Ureter (tissue), 1 donor: ENCODE results near the gene FHAD1. TPM values are rescaled to one million over a fixed set of nuclear protein-coding genes. Genes with fewer than 3 reads are reported as not detected.
"Not testable (repeated sequence)": the region's sequence is repeated elsewhere in the genome, so short reads cannot be mapped to it uniquely, and the experiment has no call there.

Experiments
- DNase-seq: peaks from one replicate; pipeline ENCODE4 v3.0.0-alpha.2; 2020; ENCODE audit warnings: low spot score
- total RNA-seq: library from RNA; stranded (reverse); gene quantifications from one replicate; pipeline ENCODE4 v1.2.4, GENCODE V29; 2023
- donor health status: DM: yes; HTN: yes; CAD: no.

The FHAD1 gene
- total RNA-seq, 1 donor from 2014 or later: 12.3 TPM

DNA sequence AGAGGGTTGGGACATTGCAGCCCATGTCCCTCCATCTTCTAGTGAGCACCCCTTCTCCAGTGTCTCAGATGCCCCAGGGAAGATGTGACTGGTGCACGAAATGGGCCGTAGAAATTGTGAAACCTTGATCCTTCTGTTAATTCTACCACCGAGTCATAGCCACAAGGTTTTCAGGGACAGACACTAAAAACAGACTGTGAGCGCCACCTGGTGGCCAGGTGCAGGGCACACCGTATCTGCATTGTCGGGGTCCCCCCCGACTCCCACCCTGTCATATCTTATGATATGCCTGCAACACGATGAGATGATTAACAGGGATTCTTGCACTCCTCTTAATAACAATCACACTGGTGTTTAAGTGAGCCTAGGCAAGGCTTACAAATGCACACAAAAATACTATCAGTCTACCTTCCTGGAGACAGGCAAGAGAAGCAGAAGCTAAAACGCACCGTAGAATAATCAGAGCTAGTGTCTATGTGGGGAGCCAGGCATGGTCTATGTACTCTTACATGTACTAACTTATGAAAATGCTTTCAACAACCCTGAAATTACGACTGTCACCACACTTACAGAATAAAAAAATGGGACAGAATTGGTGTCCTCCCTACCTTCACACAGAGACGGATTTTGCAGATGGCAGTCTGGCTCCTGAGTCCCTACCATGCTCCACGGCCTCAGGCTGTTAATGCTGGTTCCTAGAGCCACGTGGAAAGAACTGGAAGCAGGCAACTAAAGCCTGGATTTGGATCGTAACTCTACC, 57.9 kb downstream of the FHAD1 start:
- DNase-seq: peak; percentile 71

DNA sequence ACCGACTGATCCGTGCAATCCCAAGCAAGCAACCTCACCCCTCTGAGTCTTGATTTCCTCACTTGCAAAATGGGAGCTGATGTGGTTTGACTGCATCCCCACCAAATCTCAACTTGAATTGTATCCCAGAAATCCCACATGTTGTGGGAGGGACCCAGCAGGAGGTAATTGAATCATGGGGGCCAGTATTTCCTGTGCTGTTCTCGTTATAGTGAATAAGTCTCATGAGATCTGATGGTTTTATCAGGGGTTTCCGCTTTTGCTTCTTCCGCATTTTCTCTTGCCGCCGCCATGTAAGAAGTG, 58.4 kb downstream of the FHAD1 start:
- no peak for DNase-seq

DNA sequence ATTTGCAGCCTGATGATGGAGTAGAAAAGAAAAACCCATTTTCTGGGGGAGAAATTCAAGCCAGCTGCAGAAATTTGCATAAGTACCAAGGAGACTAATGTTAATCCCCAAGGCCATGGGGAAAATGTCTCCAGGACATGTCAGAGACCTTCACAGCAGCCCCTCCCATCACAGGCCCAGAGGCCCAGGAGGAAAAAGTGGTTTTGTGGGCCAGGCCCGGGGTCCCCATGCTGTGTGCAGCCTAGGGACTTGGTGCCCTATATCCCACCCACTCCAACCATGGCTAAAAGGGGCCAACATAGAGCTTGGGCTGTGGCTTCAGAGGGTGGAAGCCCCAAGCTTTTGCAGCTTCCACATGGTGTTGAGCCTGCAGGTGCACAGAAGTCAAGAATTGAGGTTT, 59.3 kb downstream of the FHAD1 start:
- not testable (repeated sequence) for DNase-seq

DNA sequence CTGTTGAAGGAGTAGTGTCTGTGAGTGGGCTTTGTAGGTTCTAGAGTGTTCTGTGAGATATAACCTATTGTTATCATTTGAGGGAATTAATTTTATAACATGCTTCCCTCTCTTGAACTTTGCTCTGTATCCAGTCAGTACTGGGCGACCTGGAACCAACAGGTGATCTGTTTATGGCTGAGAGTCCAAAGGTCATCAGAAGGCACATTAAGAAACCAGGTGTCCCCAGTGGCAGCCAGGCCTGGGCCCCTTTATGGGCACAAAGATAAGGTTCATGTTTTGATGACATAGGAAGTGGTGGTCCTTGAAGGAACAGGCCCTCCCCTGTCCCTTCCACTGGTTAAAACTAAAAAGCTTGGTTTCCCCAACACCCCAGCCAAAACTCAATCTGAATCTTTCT, 61.1 kb downstream of the FHAD1 start:
- no peak for DNase-seq

DNA sequence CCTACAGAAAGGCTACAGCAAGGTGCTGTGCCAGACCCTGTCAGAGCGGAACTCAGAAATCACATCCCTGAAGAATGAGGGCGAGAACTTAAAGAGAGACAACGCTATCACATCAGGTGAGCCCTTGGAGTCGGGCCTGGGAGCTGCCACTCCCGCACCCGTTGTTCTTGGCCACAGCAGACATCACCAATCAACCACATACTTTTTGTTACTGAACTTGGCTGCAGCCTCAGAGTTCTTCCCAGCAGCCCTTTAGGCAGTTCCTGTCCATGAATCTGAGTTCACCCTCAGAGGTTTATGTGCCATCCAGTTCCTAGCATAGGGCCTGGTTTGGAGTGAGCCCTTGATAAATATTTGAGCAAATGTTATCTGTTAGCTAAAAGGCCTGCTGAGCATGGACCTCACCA, 61.6 kb downstream of the FHAD1 start:
- no peak for DNase-seq

DNA sequence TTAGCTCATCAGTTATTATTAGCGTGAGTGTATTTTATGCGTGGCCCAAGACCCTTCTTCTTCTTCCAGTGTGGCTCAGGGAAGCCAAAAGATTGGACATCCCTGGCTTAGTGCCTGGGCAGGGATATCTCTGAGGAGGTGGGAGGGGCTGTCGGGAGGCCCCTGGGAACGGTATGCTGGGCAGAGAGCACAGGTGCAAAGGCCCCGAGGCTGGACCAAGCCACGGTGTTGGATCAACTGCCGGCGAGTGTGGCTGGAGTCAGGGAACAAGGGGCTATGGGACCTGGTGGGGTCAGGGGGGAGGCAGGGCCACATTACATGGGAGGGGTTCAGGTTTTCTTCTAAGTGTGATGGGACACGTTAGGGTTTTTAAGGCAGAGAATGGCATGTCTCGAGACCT, 62.7 kb downstream of the FHAD1 start:
- DNase-seq: no peak

DNA sequence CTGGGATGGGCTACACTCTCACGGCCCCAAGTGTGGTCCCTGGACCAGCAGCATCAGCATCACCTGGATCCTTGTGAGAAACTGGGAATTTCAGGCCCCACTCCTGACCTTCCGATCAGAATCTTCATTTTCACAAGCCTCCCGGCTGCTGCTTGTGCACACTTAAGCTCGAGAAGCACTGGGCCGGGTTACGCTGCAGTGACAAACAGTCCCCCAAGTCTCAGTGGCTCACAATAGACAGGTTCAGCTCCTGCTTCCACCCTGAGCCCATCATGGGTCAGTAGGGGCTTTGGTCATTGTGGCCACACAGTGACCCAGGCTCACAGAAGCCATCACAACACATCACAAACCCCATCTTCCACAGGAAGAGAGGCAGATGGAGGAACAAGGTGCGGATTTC, 63.5 kb downstream of the FHAD1 start:
- no peak for DNase-seq

DNA sequence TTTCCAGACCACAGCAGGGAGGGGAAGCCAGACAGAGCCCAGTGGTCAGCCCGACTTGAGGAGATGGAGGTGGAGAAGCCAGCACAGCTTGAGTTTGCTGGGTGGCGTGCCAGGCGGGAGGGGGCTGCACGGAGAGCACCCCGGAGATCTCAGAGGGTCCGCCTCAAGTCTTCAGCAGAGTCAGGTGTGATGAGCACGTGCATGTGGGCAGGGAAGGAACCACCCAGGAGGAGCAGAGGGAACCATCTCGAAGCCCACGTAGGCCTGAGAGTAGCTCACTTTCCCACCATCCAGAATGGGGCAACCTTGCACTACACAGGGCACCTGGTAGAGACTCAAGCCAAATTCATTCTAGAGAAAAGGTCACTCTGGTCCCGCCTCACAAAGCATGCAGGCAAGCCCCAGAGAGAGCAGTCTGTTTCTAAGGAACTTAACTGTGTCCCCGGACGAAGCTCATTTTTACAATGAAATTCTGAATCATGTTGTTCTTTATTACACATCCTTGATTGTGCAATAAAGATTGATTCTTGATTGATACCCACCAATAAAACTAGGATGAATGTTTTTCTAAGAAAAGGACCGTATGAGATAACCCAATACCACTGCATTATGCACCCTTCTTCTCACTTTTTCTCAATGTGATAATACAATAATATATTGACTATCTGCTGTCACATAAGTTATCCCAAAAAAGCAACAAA, 64.2 kb downstream of the FHAD1 start:
- DNase-seq: no peak

DNA sequence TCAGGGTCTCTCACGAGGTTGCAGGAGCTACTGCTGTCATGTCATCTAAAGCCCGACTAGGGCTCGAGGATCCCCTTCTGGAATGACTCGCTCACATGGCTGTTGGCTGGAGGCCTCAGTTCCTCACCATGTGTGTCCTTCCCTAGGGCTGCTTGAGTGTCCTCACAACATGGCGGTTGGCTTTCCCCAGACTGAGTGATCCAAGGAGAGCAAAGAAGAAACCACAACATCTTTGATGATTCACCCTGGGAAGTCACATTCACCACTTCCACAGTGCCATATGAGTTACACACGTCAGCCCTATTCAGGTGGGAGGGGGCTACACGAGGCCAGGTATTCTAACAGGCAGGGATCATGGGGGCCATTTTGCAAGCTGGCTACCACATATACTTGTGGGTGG, 64.9 kb downstream of the FHAD1 start:
- no peak for DNase-seq

DNA sequence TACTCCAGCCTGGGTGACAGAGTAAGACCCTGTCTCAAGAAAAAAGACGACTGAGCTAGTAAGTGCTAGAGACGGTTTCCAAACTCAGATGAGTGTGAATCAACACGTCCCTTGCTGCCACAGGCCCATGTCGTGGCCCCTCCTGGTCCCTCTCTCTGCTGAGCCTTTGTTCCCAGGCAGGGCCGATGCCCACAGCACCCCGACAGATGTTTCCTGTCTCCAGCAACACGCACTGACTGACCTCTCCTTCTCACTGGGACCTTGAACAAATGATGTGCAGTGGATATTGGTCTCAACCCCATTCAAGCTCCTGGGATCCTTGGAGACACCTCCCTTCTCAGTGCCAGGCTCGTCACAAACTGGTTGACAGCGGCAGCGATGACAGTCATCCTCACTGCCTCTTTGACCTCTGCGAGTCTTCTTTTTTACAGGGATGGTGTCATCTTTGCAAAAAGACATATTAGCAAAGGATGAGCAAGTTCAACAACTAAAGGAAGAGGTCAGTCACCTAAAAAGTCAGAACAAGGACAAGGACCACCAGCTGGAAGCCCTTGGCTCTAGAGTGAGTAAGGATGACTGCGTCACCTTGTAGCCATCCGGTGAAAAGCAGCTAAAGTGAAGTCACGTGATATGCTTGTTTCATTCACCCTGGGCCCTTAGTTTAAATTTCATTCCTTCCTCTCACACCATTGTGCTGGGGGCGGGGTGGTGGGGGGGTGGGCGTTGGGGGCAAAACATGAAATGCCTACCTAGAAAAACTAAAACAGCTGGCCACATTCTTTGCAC, 65.8 kb downstream of the FHAD1 start:
- DNase-seq: no peak

DNA sequence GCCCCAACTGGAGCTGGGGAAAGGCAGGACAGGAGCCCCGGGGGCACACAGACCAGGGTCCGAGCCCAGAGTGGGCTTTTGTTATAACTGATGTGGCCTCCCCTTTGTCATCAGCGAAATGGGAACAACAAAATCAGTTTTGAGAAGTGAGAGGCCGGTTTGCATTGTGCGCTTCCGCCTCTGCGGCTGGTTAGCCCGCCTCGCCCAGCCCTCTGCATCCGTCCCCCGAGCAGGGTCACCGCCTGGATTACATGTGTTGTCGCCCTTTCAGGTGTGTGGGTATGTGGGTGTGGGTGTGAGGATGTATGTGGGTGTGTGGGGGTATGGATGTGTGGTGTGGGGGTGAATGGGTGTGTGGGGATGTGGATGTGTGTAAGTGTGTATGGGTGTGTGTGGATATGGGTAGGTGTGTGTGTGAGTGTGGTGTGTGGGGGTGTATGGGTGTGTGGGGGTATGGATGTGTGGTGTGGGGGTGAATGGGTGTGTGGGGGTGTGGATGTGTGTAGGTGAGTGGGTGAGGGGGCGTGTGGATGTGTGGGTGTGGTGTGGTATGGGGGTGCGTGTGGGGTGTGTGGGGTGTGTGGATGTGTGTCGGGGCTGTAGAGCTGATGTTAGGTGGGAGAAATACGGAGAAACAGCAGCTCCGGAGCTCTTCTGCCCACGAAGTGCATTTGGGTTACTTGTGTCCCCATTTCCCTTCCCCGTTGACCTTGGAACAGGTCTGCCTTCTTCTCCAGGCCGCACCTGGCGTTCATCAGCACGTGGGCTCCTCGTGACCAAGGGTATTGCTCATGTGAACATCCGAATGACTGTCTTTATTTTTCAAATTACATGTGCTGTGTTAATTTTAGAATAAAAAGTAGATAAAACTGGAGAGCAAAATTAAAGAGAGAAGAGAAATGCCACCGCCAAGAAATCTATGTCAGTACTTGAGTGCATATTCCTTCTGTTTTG, 67.6 kb downstream of the FHAD1 start:
- no peak for DNase-seq

DNA sequence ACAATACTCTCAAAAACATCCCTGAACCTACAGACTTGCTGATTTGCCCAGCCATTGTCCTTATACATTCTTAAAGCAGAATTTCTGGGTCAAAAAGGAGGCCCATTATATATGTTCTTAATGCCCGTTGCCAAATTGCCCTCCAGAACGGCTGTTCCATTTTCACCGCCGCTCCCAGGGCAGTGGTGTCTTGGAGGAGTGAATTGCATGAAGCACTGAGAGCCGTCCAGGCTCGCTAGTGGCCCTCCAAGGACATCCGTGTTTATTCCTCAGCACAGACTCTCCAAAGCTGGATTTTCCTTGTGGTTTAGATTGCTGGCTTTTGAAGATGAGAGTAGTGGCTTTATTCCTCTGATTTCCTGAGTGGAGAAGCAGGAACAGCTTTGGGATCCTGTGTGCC, 68.8 kb downstream of the FHAD1 start:
- DNase-seq: no peak

DNA sequence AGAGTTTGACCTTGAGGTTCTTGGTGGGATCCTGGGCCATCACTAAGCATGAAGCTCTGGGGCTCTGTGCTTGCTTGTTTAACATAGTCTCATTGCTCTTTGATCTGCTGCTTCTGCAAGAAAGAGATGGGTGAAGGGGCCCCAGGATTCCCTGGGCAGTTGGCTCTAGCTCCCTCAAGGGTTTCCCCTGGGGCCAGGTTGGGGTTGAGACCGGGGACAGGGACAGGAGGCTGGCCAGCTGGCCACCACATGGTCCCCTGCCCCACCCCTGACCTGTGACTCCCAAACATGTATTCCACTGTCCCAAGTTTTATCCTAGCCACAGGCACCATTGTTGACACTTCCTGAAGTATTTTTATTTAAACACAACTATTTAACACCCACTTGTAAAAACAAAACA, 69.5 kb downstream of the FHAD1 start:
- no peak for DNase-seq

DNA sequence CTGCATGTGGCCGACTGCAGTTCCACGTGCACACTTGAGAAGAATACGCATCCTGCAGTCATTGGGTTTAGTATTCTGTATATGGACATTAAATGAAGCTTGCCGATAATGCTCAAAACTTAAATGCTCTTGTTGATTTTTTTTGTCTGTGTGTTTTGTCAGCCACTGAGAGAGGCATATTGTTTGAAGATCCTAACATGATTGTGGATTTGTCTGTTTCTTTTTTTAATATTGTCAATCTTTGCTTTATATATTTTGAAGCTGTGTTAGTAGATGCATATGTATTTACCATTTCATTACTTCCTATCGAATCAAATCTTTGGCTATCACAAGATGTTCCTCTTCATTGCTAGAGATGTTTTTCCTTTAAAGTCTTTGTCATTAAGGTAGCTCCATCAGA, 73.2 kb downstream of the FHAD1 start:
- no peak for DNase-seq

DNA sequence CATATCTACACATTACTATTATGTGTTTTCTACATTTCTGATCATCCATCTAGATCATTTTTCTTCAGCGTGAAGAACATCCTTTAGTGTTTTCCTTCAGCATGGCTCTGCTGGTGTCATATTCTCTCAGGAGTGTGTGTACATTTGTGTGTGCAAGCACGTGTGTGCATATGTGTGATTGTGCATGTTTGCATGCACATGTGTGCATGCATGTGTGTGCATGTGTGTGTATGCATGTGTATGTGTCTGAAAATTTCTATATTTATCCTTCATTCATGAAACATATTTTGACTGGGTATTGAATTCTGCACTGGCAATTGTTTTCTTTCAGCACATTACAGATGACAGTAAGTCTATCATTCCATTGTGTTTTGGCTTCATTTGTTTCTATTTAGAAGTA, 74.6 kb downstream of the FHAD1 start:
- no peak for DNase-seq

DNA sequence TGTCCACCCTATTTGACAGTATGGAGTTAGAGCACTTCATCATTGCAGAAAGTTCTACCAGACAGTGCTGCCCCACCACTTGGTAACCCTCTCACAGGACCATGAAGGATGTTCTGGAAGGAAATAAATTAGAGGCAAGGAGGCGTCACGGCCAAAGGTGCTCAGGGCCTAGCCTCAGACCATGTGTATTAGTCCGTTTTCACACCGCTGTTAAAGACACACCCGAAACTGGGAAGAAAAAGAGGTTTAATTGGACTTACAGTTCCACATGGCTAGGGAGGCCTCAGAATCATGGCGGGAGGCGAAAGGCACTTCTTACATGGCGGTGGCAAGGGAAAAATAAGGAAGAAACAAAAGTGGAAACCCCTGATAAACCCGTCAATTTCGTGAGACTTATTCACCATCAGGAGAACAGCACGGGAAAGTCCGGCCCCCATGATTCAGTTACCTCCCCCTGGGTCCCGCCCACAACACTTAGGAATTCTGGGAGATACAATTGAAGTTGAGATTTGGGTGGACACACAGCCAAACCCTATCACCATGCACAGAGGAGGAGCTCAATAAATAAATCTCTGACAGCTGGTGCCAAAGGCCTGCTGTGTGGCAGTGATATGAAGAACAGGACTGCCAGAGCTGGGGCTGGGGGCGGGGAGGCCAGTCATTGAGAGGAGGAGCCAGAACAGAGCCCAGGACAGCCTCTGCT, 75.8 kb downstream of the FHAD1 start:
- DNase-seq: no peak

DNA sequence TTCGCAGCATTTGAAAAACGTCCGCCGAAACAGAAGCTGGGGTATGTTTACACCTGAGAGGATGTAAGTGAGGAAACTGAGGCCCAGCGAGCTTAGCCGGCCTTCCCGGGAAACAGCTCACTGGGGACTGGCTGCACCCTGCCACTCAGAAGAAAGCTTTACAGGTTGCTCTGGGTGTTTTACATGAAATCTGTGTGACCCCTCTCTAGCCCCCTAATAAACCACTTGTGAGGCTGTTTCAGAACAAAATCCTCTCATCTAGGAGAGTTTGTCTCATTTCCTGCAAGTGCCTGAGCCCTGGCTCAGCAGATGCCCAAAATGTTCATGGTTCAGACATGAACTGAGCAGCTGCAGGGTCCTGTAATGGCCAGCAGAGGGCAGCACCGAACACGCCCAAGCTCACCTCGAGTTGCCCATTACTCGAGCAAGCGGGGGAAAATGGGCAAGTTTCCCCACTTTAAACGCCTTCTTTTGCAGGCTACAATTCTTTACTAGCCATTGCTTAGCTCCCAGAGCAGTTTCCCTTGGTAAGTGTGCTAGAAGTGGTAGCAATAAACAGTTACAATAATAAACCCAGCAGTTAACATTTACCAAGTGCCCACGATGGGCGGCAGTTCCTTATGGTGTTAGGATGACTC, 76.4 kb downstream of the FHAD1 start:
- DNase-seq: peak; percentile 78

DNA sequence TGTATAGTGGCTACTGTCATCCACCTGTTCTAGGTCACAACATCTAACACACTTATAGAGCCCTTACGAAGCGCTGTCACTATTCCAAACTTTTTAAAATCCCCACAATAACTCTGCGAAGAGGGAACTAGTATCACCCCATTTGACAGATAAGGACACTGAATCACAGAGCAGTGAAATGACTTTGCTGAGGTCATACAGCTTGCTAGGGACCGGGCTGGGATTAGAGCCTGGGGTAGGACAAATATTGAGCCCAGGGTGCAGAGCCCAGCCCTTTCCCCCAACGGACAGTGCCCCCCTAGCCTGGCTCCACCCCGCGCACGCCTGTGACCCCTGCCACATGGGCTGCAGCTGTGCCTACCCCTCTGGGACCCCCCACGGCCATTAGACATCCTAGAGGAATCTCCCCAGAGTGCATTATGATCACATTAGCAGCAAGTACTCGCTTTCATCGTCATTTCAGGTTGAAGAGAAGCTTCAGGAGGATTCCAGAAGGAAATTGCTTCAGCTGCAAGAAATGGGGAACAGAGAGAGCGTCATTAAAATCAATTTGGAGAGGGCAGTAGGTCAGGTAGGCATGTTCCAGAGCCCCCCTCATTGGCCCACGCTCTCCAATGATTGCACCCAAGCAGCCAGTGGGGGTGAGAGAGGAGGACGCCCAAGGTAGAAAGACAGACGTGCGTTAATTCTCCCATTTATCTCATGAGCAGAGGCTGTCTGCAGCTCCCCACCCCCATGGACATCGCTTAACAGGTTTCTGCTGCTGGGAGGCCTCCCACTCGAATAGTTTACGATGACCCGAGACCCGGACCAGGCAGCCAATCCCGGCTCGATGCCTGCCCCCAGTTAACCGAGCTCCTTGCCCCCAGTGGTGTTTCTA, 77.2 kb downstream of the FHAD1 start:
- DNase-seq: no peak

DNA sequence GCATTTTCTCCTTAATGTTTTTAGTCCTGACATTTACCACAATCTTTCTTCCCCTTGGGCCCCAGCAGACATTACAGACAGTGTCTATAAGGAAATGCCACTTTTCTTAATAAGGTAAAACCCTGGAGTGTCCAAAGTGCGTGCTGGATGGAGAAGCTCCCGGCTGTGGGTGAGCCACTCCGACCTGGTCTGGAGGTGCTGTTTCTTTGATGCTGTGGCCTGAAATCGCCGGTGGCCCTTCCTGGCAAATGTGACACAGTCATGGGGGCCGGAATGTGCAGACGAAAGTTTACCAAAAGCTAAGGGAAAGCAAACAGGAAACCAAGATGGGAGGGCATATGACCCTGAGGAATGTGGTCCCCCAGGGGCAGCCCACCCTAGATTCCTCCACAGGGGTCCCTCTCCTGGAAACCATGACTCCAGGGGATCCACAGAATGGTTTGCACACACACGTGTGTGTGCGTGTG, 77.9 kb downstream of the FHAD1 start:
- no peak for DNase-seq
